Measurements from ENCODE around the gene TMEM151A.

DNA sequence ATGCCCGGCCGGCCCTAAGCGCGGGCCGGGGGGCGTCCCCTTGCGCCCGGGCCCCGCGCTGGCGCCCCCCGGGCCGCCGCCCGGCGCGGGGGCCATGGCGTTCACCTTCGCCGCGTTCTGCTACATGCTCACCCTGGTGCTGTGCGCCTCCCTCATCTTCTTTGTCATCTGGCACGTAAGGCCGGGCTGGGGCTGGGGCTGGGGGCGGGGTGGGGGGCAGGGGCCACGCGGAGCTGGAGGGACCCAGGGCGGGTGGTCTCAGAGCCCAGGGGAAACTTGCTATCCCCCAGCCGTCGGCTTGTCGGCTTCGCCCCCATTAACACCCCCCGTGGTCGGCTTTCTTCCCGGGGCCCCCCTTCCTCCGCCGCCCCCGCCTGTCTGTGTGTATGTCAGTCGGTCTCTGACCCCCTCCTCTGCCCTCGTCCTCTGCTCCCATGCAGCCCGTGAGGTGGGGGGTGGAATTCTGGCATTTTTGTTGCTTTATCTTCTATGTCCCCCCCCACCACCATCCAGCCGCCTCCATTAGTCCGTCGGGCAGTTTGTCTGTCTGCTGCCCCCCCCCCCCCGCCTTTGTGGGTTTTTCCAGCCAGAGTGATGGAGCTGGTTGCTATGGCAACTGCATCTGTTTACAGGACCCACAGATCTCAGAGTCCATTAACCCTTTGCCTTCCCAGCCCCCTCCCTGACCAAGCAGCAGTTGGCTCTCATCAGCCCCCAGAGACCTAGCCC lies 13.2 kb upstream of the TMEM151A start:
- TF ChIP-seq, protein P1, sequence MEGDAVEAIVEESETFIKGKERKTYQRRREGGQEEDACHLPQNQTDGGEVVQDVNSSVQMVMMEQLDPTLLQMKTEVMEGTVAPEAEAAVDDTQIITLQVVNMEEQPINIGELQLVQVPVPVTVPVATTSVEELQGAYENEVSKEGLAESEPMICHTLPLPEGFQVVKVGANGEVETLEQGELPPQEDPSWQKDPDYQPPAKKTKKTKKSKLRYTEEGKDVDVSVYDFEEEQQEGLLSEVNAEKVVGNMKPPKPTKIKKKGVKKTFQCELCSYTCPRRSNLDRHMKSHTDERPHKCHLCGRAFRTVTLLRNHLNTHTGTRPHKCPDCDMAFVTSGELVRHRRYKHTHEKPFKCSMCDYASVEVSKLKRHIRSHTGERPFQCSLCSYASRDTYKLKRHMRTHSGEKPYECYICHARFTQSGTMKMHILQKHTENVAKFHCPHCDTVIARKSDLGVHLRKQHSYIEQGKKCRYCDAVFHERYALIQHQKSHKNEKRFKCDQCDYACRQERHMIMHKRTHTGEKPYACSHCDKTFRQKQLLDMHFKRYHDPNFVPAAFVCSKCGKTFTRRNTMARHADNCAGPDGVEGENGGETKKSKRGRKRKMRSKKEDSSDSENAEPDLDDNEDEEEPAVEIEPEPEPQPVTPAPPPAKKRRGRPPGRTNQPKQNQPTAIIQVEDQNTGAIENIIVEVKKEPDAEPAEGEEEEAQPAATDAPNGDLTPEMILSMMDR (IDR thresholded peaks at IDR 0.05), result no peak
- TF ChIP-seq POLR2A (IDR thresholded peaks at IDR 0.05) (no peak), EP300 (IDR thresholded peaks at IDR 0.05) (no peak)
